ENCODE measurements around the gene HHAT.

GRCh38 chr1:210582205-210582970 lies 253.7 kb downstream of the HHAT start:
- TF ChIP-seq ZNF274 (IDR thresholded peaks at IDR 0.05; ENCODE audit: low read depth, low read length) (no peak), SUZ12 (IDR thresholded peaks at IDR 0.05; ENCODE audit: extremely low read depth, insufficient read depth, insufficient read length) (no peak)
